Activated naive CD8-positive, alpha-beta T cell treated with anti-CD3 and anti-CD28 coated beads, Interleukin-2, amount 50 U/mL, for 16 hours (primary cell): ENCODE data around the gene ADAM19.

Experiments
- DNase-seq: peaks from one replicate; pipeline ENCODE4 v3.0.0-alpha.2; 2020; ENCODE audit warnings: low read depth, low spot score

Gene ADAM19

GRCh38 chr5:157463621-157464518 lies 111.7 kb downstream of the ADAM19 start:
- no peak for DNase-seq

GRCh38 chr5:157463081-157463480 lies 112.5 kb downstream of the ADAM19 start:
- DNase-seq, result no peak

- DNase-seq, result no peak
These were observed 114.4 kb downstream of the ADAM19 start for GRCh38 chr5:157460921-157461792.

GRCh38 chr5:157459715-157460599 lies 115.6 kb downstream of the ADAM19 start, which contains the start of gene NIPAL4:
Gene NIPAL4 (plus strand): TSS chr5:157460213. CDS start chr5:157460321, 108 bp downstream.
- DNase-seq, result no peak

- no peak for DNase-seq
These were observed 116.7 kb downstream of the ADAM19 start for GRCh38 chr5:157458835-157459234.

- no peak for DNase-seq
These were observed 118.2 kb downstream of the ADAM19 start for GRCh38 chr5:157457391-157457790.

- DNase-seq, result no peak
These were observed 119.3 kb downstream of the ADAM19 start for GRCh38 chr5:157456301-157456700.

GRCh38 chr5:157455057-157455456 lies 120.5 kb downstream of the ADAM19 start:
- no peak for DNase-seq

GRCh38 chr5:157454273-157454672 lies 121.3 kb downstream of the ADAM19 start:
- no peak for DNase-seq

- DNase-seq, result no peak
These were observed 123.8 kb downstream of the ADAM19 start for GRCh38 chr5:157451806-157452205.

- no peak for DNase-seq
These were observed 125.6 kb downstream of the ADAM19 start for GRCh38 chr5:157450024-157450423.

GRCh38 chr5:157449011-157449723 lies 126.4 kb downstream of the ADAM19 start:
- DNase-seq, result no peak

GRCh38 chr5:157447201-157447637 lies 128.4 kb downstream of the ADAM19 start:
- no peak for DNase-seq

GRCh38 chr5:157446412-157446935 lies 129.1 kb downstream of the ADAM19 start:
- no peak for DNase-seq

GRCh38 chr5:157445745-157446411 lies 129.7 kb downstream of the ADAM19 start:
- no peak for DNase-seq

- no peak for DNase-seq
These were observed 131.4 kb downstream of the ADAM19 start for GRCh38 chr5:157444224-157444623.

- DNase-seq, result no peak
These were observed 132.5 kb downstream of the ADAM19 start for GRCh38 chr5:157443041-157443549.

GRCh38 chr5:157434096-157434495 lies 141.5 kb downstream of the ADAM19 start:
- no peak for DNase-seq

- no peak for DNase-seq
These were observed 143.9 kb downstream of the ADAM19 start for GRCh38 chr5:157431544-157432200.
